ENCODE results near the gene FAM200B.

GRCh38 chr4:15718959-15719358, 37.3 kb downstream of the FAM200B start:
- no peak for TF ChIP-seq RCOR1 (IDR thresholded peaks at IDR 0.05; ENCODE audit: low read depth, low read length)
- TF ChIP-seq BCL3 (IDR thresholded peaks at IDR 0.05) = no peak
- no peak for TF ChIP-seq CTCF (IDR thresholded peaks at IDR 0.05)
- TF ChIP-seq REST (IDR thresholded peaks at IDR 0.05) = no peak
- no peak for TF ChIP-seq RFX5 (IDR thresholded peaks at IDR 0.05)
- TF ChIP-seq POLR2A (IDR thresholded peaks at IDR 0.05; ENCODE audit: low read length) = no peak
- TF ChIP-seq SMC3 (IDR thresholded peaks at IDR 0.05) = no peak
- TF ChIP-seq BHLHE40 (IDR thresholded peaks at IDR 0.05; ENCODE audit: low read depth, low read length) = no peak
- TF ChIP-seq TFCP2L1 (CRISPR knock-in tag; IDR thresholded peaks at IDR 0.05) = no peak
- TF ChIP-seq PBX3 (IDR thresholded peaks at IDR 0.05) = no peak
- TF ChIP-seq MAX (IDR thresholded peaks at IDR 0.05) = no peak
